T-helper 17 cell (primary cell): ENCODE data around the gene ACER2. TPM values are rescaled to one million over a fixed set of nuclear protein-coding genes. Genes with fewer than 3 reads are reported as not detected.

ENCODE experiments used
- ATAC-seq: fragments of 150-1000 bp; cut with Tn5 transposase; 2 replicates; pipeline ENCODE4 v1.10.0; 2021; ENCODE audit warnings: mild to moderate bottlenecking, moderate library complexity
- DNase-seq, 3 donors: peaks; one replicate each; pipeline versions ENCODE4 v3.0.0 to v3.0.0-alpha.2; 2020 to 2021
- H3K9me3 ChIP-seq: one replicate; pipeline ENCODE4 v1.7.0; 2013; ENCODE audit warnings: low read length, mild to moderate bottlenecking; ENCODE audit not compliant: control insufficient read depth, poor library complexity, severe bottlenecking
- H3K27ac Mint-ChIP-seq: one replicate; pipeline ENCODE4 v1.8.0; 2022; ENCODE audit warnings: mild to moderate bottlenecking, moderate library complexity, mixed read lengths
- H3K27me3 Mint-ChIP-seq: one replicate; pipeline ENCODE4 v1.8.0; 2022; ENCODE audit warnings: mixed read lengths
- H3K36me3 Mint-ChIP-seq: one replicate; pipeline ENCODE4 v1.8.0; 2022; ENCODE audit warnings: low read depth, mixed read lengths
- H3K4me1 Mint-ChIP-seq: one replicate; pipeline ENCODE4 v1.8.0; 2022; ENCODE audit warnings: mild to moderate bottlenecking, mixed read lengths
- H3K4me3 Mint-ChIP-seq: one replicate; pipeline ENCODE4 v1.8.0; 2022; ENCODE audit warnings: mild to moderate bottlenecking, moderate library complexity, mixed read lengths
- total RNA-seq, 4 donors: library from RNA in 2 of 4; stranded (reverse) in 2 of 4; gene quantifications; one replicate each; pipeline ENCODE4 v1.2.3 and lab custom pipeline; 2022 to 2026

ACER2 gene
- total RNA-seq, 2 donors from 2014 or later: 1.8 to 7.8 TPM

- peaks cover 7% of the 10 kb centered on the region for H3K4me1 Mint-ChIP-seq
- H3K27me3 Mint-ChIP-seq: peaks cover 47% of the 10 kb centered on the region
- DNase-seq: no peak
- no peaks in the 10 kb centered on the region for H3K9me3 ChIP-seq
- peaks cover 2% of the 10 kb centered on the region for H3K36me3 Mint-ChIP-seq
- ATAC-seq: no peak
- peak overlapping the region; percentile 59 for H3K27ac Mint-ChIP-seq
- H3K4me3 Mint-ChIP-seq: no peak overlapping the region
Observed at GRCh38 chr9:19488721-19489120, 79.9 kb downstream of the ACER2 start.

DNA sequence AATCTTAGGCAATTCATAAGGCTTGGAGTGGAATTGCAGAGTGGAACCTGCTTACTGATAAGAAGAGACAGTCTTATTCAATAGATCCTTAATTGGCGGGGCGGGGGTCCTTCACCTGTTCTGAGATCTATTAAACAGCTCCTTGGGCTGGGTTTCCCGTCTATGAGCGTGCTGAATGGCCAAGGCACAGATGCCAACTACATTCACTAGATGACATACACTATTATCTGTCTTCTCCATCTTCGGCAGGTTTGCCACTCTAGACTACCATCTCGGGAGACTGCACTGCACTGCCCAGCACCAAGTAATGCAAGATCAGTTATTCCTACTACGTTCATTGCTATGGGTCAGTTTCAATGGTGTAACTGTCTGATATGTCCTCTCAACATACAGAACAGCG lies 81.5 kb downstream of the ACER2 start:
- H3K9me3 ChIP-seq: no peaks in the 10 kb centered on the region
- ATAC-seq: no peak
- H3K4me1 Mint-ChIP-seq: peaks cover 7% of the 10 kb centered on the region
- no peak overlapping the region for H3K4me3 Mint-ChIP-seq
- peak overlapping the region; percentile 72 for H3K27ac Mint-ChIP-seq
- H3K36me3 Mint-ChIP-seq: peaks cover 2% of the 10 kb centered on the region
- no peak for DNase-seq
- peaks cover 50% of the 10 kb centered on the region for H3K27me3 Mint-ChIP-seq

- peaks cover 54% of the 10 kb centered on the region for H3K27me3 Mint-ChIP-seq
- peaks cover 7% of the 10 kb centered on the region for H3K4me1 Mint-ChIP-seq
- peaks cover 2% of the 10 kb centered on the region for H3K36me3 Mint-ChIP-seq
- H3K27ac Mint-ChIP-seq: no peak overlapping the region
- H3K9me3 ChIP-seq: no peaks in the 10 kb centered on the region
- DNase-seq (no peak), ATAC-seq (no peak)
- H3K4me3 Mint-ChIP-seq: no peak overlapping the region
Observed at GRCh38 chr9:19490828-19491227, 82.0 kb downstream of the ACER2 start.

DNA sequence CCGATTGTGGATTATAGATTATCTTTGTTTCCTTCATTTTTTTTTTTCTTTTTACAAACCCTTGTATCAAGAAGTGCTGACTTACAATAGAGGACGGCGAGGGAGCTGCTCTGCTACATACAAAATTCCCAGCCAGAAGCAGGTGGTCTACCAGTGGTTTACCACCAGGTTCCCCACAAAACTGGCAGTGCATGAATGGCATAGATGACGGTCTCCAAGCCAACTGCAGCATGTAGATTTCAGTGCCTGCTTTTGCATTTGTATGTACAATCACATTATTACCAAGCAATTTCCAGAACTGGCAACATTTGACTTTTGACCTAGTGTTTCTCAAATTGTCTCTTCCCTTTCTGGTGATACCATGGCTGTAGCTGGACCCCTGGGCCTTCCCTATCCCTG lies 84.0 kb downstream of the ACER2 start:
- Mint-ChIP-seq H3K27ac (no peak overlapping the region), H3K4me1 (peaks cover 7% of the 10 kb centered on the region), H3K36me3 (peaks cover 2% of the 10 kb centered on the region), H3K4me3 (no peak overlapping the region), H3K27me3 (peaks cover 54% of the 10 kb centered on the region)
- no peaks in the 10 kb centered on the region for H3K9me3 ChIP-seq
- ATAC-seq (no peak), DNase-seq (no peak)

GRCh38 chr9:19493174-19493811 lies 84.5 kb downstream of the ACER2 start:
- H3K4me3 Mint-ChIP-seq: peak overlapping the region; percentile 74
- H3K4me1 Mint-ChIP-seq: peaks cover 7% of the 10 kb centered on the region
- no peaks in the 10 kb centered on the region for H3K9me3 ChIP-seq
- peak; percentile 82 for ATAC-seq
- H3K36me3 Mint-ChIP-seq: peaks cover 2% of the 10 kb centered on the region
- DNase-seq: peak in 1 of 3 donors; percentile 21
- H3K27ac Mint-ChIP-seq: no peak overlapping the region
- H3K27me3 Mint-ChIP-seq: peaks cover 54% of the 10 kb centered on the region

DNA sequence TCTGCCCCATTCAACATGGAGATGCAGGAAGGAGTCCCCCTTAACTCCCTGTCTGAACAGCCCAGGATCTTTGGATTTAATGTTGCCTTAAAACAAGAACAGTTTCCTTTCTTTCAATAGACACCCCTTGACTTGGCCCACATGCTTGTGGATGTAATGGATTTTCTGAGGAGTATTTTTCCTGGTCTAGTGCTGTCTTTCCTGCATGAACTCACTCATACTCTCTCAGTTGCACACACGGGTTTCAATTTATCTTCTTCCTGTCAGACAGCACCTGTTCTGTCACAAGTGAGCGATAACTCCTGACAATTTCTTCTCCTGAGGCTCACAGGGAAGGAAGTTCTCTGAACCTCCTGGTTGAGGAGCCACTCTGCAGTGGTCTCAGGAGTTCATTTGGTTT lies 85.1 kb downstream of the ACER2 start:
- ATAC-seq (no peak), DNase-seq (no peak)
- H3K4me3 Mint-ChIP-seq: peak overlapping the region; percentile 74
- H3K9me3 ChIP-seq: no peaks in the 10 kb centered on the region
- H3K27me3 Mint-ChIP-seq: peaks cover 54% of the 10 kb centered on the region
- H3K27ac Mint-ChIP-seq: no peak overlapping the region
- H3K36me3 Mint-ChIP-seq: peaks cover 2% of the 10 kb centered on the region
- H3K4me1 Mint-ChIP-seq: peaks cover 7% of the 10 kb centered on the region

- no peaks in the 10 kb centered on the region for H3K9me3 ChIP-seq
- Mint-ChIP-seq H3K4me1 (peaks cover 5% of the 10 kb centered on the region), H3K27me3 (peaks cover 45% of the 10 kb centered on the region), H3K4me3 (no peak overlapping the region), H3K36me3 (no peaks in the 10 kb centered on the region), H3K27ac (no peak overlapping the region)
- ATAC-seq: no peak
- no peak for DNase-seq
Observed at GRCh38 chr9:19495186-19496028, 86.6 kb downstream of the ACER2 start.

- no peak overlapping the region for H3K27ac Mint-ChIP-seq
- H3K4me3 Mint-ChIP-seq: no peak overlapping the region
- H3K27me3 Mint-ChIP-seq: peaks cover 41% of the 10 kb centered on the region
- ATAC-seq: no peak
- H3K36me3 Mint-ChIP-seq: no peaks in the 10 kb centered on the region
- no peaks in the 10 kb centered on the region for H3K9me3 ChIP-seq
- peaks cover 5% of the 10 kb centered on the region for H3K4me1 Mint-ChIP-seq
- no peak for DNase-seq
Observed at GRCh38 chr9:19496321-19497050, 87.7 kb downstream of the ACER2 start.

GRCh38 chr9:19497276-19497675 lies 88.5 kb downstream of the ACER2 start:
- H3K4me1 Mint-ChIP-seq: peaks cover 5% of the 10 kb centered on the region

DNA sequence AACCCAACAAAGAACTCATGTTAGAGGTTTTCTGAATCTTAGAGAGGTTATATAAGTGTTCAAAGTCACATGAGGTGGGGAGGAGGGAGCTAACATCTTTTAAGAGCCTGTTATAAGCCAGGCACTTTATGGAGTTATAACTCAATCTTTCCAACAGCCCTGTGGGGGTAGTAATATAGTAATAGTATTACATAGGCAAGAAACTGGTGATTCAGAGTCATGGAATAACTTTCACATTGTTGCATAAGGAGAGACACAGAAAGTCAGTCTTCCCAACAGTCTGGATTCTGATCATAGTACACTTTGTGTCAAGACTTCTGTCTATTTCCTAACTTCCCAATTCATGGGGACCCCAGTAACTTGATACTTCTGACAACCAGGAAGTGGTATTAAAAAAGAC lies 89.2 kb downstream of the ACER2 start:
- Mint-ChIP-seq H3K4me1 (peaks cover 4% of the 10 kb centered on the region), H3K36me3 (no peaks in the 10 kb centered on the region), H3K27ac (no peak overlapping the region), H3K4me3 (no peak overlapping the region), H3K27me3 (peaks cover 26% of the 10 kb centered on the region)
- DNase-seq (no peak), ATAC-seq (no peak)
- no peaks in the 10 kb centered on the region for H3K9me3 ChIP-seq

More at GRCh38 chr9:19497276-19497675, 88.5 kb downstream of the ACER2 start:
- H3K9me3 ChIP-seq: no peaks in the 10 kb centered on the region
- Mint-ChIP-seq H3K36me3 (no peaks in the 10 kb centered on the region), H3K27me3 (peaks cover 33% of the 10 kb centered on the region), H3K4me3 (no peak overlapping the region), H3K27ac (no peak overlapping the region)
- ATAC-seq: no peak
- DNase-seq: no peak

Other genes with a start within 250 kb of the ACER2 start
- gene DENND4C, start 178.3 kb upstream of the ACER2 start, total RNA-seq: 10 to 100 TPM; 49.4 to 54.4 TPM
- gene RPS6, start 28.8 kb upstream of the ACER2 start, total RNA-seq: 1,000 to 10,000 TPM; 3,083 to 3,236 TPM